Amniotic stem cell (primary cell): Measurements from ENCODE around the gene RRM1.
"Not testable (repeated sequence)": the region's sequence is repeated elsewhere in the genome, so short reads cannot be mapped to it uniquely, and the experiment has no call there.

Source experiments
- DNase-seq: peaks from one replicate; lab custom pipeline; 2025; lab: John Stamatoyannopoulos, UW

RRM1 gene

GRCh38 chr11:4140067-4140636 lies 45.6 kb downstream of the RRM1 start:
- no peak for DNase-seq

- no peak for DNase-seq
Observed at GRCh38 chr11:4146070-4146771, 51.6 kb downstream of the RRM1 start.

- no peak for DNase-seq
Observed at GRCh38 chr11:4146772-4147098, 52.1 kb downstream of the RRM1 start.

GRCh38 chr11:4154503-4154902 lies 59.9 kb downstream of the RRM1 start:
- DNase-seq: no peak

GRCh38 chr11:4156571-4156970 lies 62.0 kb downstream of the RRM1 start:
- DNase-seq: no peak

GRCh38 chr11:4158818-4159217 lies 64.2 kb downstream of the RRM1 start:
- DNase-seq: not testable (repeated sequence)

- DNase-seq: no peak
Observed at GRCh38 chr11:4161305-4161704, 66.7 kb downstream of the RRM1 start.

GRCh38 chr11:4164884-4165590 lies 70.4 kb downstream of the RRM1 start:
- no peak for DNase-seq

GRCh38 chr11:4167292-4167691 lies 72.7 kb downstream of the RRM1 start:
- DNase-seq: no peak

GRCh38 chr11:4167758-4168157 lies 73.2 kb downstream of the RRM1 start:
- DNase-seq: no peak

- not testable (repeated sequence) for DNase-seq
Observed at GRCh38 chr11:4175620-4176350, 81.2 kb downstream of the RRM1 start.

- no peak for DNase-seq
Observed at GRCh38 chr11:4178813-4179662, 84.4 kb downstream of the RRM1 start.

GRCh38 chr11:4180441-4181183 lies 86.0 kb downstream of the RRM1 start:
- no peak for DNase-seq

GRCh38 chr11:4181782-4182721 lies 87.5 kb downstream of the RRM1 start:
- peak; percentile 25 for DNase-seq

GRCh38 chr11:4183410-4184057 lies 88.9 kb downstream of the RRM1 start:
- DNase-seq: no peak

GRCh38 chr11:4184163-4184916 lies 89.7 kb downstream of the RRM1 start:
- DNase-seq: no peak

- no peak for DNase-seq
Observed at GRCh38 chr11:4185561-4185960, 91.0 kb downstream of the RRM1 start.

GRCh38 chr11:4186464-4187054 lies 92.0 kb downstream of the RRM1 start:
- no peak for DNase-seq
